LNCAP (cell line): Measurements from ENCODE around the gene INPP5F.

Source experiments
- CTCF ChIP-seq: fragments of 450-650 bp; IDR thresholded peaks from 2 replicates; pipeline ENCODE4 v1.5.1; 2017; ENCODE audit warnings: mild to moderate bottlenecking

The INPP5F gene

GRCh38 chr10:119812684-119813083, 86.8 kb downstream of the INPP5F start:
- no peak for TF ChIP-seq CTCF

- TF ChIP-seq CTCF, result no peak
Observed at GRCh38 chr10:119815671-119816070, 89.8 kb downstream of the INPP5F start.

- TF ChIP-seq CTCF, result no peak
Observed at GRCh38 chr10:119817991-119818888, 92.4 kb downstream of the INPP5F start.

- TF ChIP-seq CTCF, result no peak
Observed at GRCh38 chr10:119818889-119819270, 93.0 kb downstream of the INPP5F start.

- TF ChIP-seq CTCF, result no peak
Observed at GRCh38 chr10:119821182-119821581, 95.3 kb downstream of the INPP5F start.

- no peak for TF ChIP-seq CTCF
Observed at GRCh38 chr10:119824299-119824698, 98.4 kb downstream of the INPP5F start.

- TF ChIP-seq CTCF, result no peak
Observed at GRCh38 chr10:119826771-119827170, 100.9 kb downstream of the INPP5F start.
